HG03520 (cell line): ENCODE measurements around the gene TSC2.
"Not testable (repeated sequence)": the region's sequence is repeated elsewhere in the genome, so short reads cannot be mapped to it uniquely, and the experiment has no call there.

ENCODE experiments used
- ATAC-seq: cut with Tn5 transposase; IDR thresholded peaks from one replicate; pipeline ENCODE4 v1.9.1; 2021; ENCODE audit warnings: mild to moderate bottlenecking, moderate library complexity; ENCODE audit not compliant: unreplicated experiment

Gene TSC2

GRCh38 chr16:2117960-2118722 is 70.4 kb downstream of the TSC2 start:
- not testable (repeated sequence) for ATAC-seq

- ATAC-seq, result not testable (repeated sequence)
These were observed 73.5 kb downstream of the TSC2 start for GRCh38 chr16:2121325-2121724.

GRCh38 chr16:2121853-2122252 is 74.1 kb downstream of the TSC2 start:
- ATAC-seq, result no peak

GRCh38 chr16:2122429-2122828 is 74.6 kb downstream of the TSC2 start:
- ATAC-seq, result no peak

GRCh38 chr16:2122934-2123683 is 75.3 kb downstream of the TSC2 start:
- ATAC-seq, result not testable (repeated sequence)

- not testable (repeated sequence) for ATAC-seq
These were observed 76.1 kb downstream of the TSC2 start for GRCh38 chr16:2123706-2124376.

GRCh38 chr16:2124377-2124693 is 76.5 kb downstream of the TSC2 start:
- not testable (repeated sequence) for ATAC-seq

- not testable (repeated sequence) for ATAC-seq
These were observed 77.1 kb downstream of the TSC2 start for GRCh38 chr16:2124694-2125444.

GRCh38 chr16:2125609-2126008 is 77.8 kb downstream of the TSC2 start:
- not testable (repeated sequence) for ATAC-seq

GRCh38 chr16:2126161-2126743 is 78.5 kb downstream of the TSC2 start:
- not testable (repeated sequence) for ATAC-seq

GRCh38 chr16:2126928-2127556 is 79.3 kb downstream of the TSC2 start:
- ATAC-seq, result not testable (repeated sequence)

- not testable (repeated sequence) for ATAC-seq
These were observed 80.0 kb downstream of the TSC2 start for GRCh38 chr16:2127630-2128280.

- ATAC-seq, result not testable (repeated sequence)
These were observed 81.5 kb downstream of the TSC2 start for GRCh38 chr16:2129251-2129650.

- ATAC-seq, result not testable (repeated sequence)
These were observed 82.2 kb downstream of the TSC2 start for GRCh38 chr16:2129890-2130447.

- ATAC-seq, result not testable (repeated sequence)
These were observed 86.0 kb downstream of the TSC2 start for GRCh38 chr16:2133797-2134196.

- ATAC-seq, result not testable (repeated sequence)
These were observed 87.3 kb downstream of the TSC2 start for GRCh38 chr16:2135071-2135470.

- not testable (repeated sequence) for ATAC-seq
These were observed 88.1 kb downstream of the TSC2 start, which contains the start of gene PKD1 for GRCh38 chr16:2135770-2136490. PKD1 (minus strand) TSS chr16:2135898; CDS start chr16:2135689, 209 bp downstream.
